T-helper 2 cell (primary cell): ENCODE results near the gene TRAPPC12.

Source experiments
- DNase-seq, 5 experiments: peaks; one replicate each; pipeline versions ENCODE4 v3.0.0 to v3.0.0-alpha.2; 2012 to 2022

TRAPPC12 gene

GRCh38 chr2:3470856-3471737 lies 91.6 kb downstream of the TRAPPC12 start:
- no peak for DNase-seq

GRCh38 chr2:3472296-3472695 lies 92.8 kb downstream of the TRAPPC12 start:
- DNase-seq, result no peak

- DNase-seq, result no peak
Measured at GRCh38 chr2:3472966-3473365, 93.5 kb downstream of the TRAPPC12 start.

GRCh38 chr2:3475771-3476170 lies 96.3 kb downstream of the TRAPPC12 start:
- DNase-seq, result no peak

- DNase-seq, result no peak
Measured at GRCh38 chr2:3476321-3476984, 97.0 kb downstream of the TRAPPC12 start.

- no peak for DNase-seq
Measured at GRCh38 chr2:3476985-3477327, 97.5 kb downstream of the TRAPPC12 start.

GRCh38 chr2:3478846-3479385 lies 99.4 kb downstream of the TRAPPC12 start:
- no peak for DNase-seq

GRCh38 chr2:3479430-3480320 lies 100.2 kb downstream of the TRAPPC12 start:
- DNase-seq, result no peak

GRCh38 chr2:3480352-3481010 lies 101.0 kb downstream of the TRAPPC12 start:
- no peak for DNase-seq

GRCh38 chr2:3481011-3481400 lies 101.5 kb downstream of the TRAPPC12 start:
- no peak for DNase-seq

GRCh38 chr2:3481736-3482362 lies 102.4 kb downstream of the TRAPPC12 start:
- no peak for DNase-seq

- DNase-seq, result no peak
Measured at GRCh38 chr2:3482363-3482821, 102.9 kb downstream of the TRAPPC12 start.

GRCh38 chr2:3483227-3483985 lies 103.9 kb downstream of the TRAPPC12 start:
- no peak for DNase-seq

GRCh38 chr2:3483986-3484960 lies 104.8 kb downstream of the TRAPPC12 start:
- DNase-seq, result no peak

GRCh38 chr2:3485166-3485565 lies 105.7 kb downstream of the TRAPPC12 start:
- no peak for DNase-seq

GRCh38 chr2:3486047-3487027 lies 106.8 kb downstream of the TRAPPC12 start:
- DNase-seq, result no peak

GRCh38 chr2:3487028-3487425 lies 107.5 kb downstream of the TRAPPC12 start:
- no peak for DNase-seq

- DNase-seq, result no peak
Measured at GRCh38 chr2:3487432-3487831, 107.9 kb downstream of the TRAPPC12 start.
